CD1c-positive myeloid dendritic cell (primary cell): Measurements from ENCODE around the gene ADGRB3.

Experiments
- DNase-seq: peaks from one replicate; pipeline ENCODE4 v3.0.0-alpha.2; 2016; ENCODE audit errors: extremely low spot score

The ADGRB3 gene

DNA sequence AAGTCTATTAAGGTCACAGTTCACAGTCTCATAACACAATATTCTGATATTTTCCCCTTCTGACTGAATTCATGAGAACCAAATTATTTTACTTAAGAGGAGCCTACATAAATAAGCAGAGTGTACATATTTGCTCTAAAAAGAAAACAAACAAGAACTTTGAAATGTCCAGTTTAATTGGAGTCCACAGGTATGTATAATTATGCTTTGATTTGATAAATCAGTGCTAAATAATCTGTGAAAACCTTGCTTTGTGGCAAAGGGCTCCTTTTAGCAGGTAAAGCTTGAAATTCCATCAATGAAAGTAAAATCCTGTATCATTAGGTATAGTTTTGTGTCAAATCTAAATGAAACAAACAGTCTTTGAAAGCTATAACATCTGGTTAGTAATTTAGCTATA is 69.4 kb downstream of the ADGRB3 start:
- DNase-seq, result no peak

GRCh38 chr6:68709091-68709490 is 74.0 kb downstream of the ADGRB3 start:
- no peak for DNase-seq

DNA sequence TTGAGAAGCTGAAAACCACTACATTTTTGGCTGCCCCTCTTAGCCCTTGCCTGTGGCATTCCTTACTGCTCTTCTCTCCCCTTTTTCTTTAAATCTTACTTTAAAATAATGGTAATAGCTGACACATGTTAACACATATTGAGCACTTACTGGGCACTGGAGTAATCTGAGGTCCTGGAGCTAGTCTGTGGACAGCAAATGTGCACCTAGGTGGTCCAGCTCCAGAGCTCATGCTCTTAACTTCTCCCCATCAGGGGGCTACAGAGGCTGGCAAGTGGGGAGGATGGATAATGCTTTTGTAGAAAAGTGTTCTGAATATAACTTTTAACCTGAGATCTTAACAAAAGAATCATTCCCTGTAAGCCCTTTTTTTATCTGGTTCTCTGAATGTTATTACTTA is 74.8 kb downstream of the ADGRB3 start:
- DNase-seq, result no peak

DNA sequence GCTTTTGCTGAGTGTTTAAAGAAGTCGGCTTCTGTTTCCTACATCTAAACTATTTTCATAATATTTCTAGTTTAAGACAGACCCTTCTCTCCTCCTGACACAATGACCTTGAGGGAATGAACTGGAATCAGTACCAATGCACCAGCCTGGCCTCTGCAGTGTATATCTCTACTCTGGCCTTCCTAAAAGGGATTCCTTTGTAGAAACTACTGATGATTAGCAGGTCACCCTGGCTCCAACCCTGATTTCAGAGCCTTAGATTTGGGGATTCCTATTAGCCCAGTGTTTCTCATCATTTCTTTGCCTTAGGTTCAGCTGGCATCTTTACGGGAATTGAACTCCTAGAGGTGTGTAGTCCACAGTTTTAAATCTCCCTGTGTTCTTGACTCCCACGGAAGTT is 75.4 kb downstream of the ADGRB3 start:
- no peak for DNase-seq

GRCh38 chr6:68710916-68711315 is 75.8 kb downstream of the ADGRB3 start:
- no peak for DNase-seq

- DNase-seq, result no peak
These were observed 76.4 kb downstream of the ADGRB3 start for GRCh38 chr6:68711386-68712000.

DNA sequence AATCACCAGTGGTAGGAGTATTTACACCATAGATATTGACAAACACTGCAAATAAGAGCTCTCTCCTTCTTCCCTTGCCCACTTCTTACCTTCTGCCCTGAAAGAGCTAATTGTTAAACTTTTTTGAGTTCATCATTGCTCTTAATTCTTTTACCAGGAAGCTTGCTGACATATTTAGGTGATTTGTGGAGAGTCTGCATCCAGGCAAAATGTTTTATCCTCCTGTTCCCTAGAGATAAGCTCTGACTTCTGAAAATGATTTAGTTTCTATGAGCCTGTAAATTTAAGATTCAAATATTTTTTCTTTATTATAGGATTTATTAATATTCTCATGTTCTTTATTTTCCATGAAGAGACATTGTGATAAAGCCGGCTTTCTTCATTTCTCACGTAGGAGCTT is 81.5 kb downstream of the ADGRB3 start:
- DNase-seq, result no peak

- DNase-seq, result no peak
These were observed 83.4 kb downstream of the ADGRB3 start for GRCh38 chr6:68718385-68719073.

DNA sequence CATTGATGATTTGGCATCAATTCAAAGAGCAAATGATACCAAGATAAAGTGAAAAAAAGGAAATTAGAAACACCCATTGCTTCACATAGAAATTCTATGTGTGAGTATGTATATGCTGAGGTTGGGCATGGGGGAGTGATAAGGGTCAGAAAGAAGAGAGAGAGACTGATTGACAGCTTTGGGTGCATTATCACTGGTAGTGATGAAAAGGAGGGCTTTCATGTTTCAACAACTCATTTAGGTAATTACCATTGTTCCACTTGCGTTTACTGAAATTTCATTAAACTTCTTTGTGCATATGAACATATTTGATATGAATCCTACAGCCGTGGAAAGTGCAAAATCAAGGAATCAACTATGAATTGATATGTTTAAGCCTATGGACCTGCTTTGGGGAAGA is 84.7 kb downstream of the ADGRB3 start:
- no peak for DNase-seq

GRCh38 chr6:68722891-68723527 is 87.9 kb downstream of the ADGRB3 start:
- no peak for DNase-seq

- DNase-seq, result no peak
These were observed 89.0 kb downstream of the ADGRB3 start for GRCh38 chr6:68724060-68724459.

DNA sequence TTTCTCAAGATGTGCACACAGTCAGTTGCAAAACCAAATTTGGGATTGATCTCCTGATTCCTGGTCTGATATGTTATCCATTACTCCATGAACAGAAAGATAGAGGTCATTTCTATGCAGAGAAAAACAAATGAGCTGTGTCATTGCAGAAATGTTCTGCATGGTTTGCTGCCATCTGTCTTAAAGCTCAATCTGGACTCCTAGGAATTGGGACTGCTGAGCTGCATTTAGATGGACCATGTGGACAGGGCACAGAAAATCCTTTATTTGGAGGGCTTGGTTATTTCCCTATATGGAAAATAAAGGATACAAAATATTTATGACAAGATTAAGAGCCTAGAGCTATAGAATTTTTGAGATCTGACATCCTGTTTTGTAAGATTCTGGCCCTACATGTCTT is 91.3 kb downstream of the ADGRB3 start:
- no peak for DNase-seq

GRCh38 chr6:68726992-68727391 is 91.9 kb downstream of the ADGRB3 start:
- no peak for DNase-seq

GRCh38 chr6:68727699-68728098 is 92.6 kb downstream of the ADGRB3 start:
- DNase-seq, result no peak

- DNase-seq, result no peak
These were observed 93.3 kb downstream of the ADGRB3 start for GRCh38 chr6:68728159-68728979.

- DNase-seq, result no peak
These were observed 94.4 kb downstream of the ADGRB3 start for GRCh38 chr6:68729377-68729903.

DNA sequence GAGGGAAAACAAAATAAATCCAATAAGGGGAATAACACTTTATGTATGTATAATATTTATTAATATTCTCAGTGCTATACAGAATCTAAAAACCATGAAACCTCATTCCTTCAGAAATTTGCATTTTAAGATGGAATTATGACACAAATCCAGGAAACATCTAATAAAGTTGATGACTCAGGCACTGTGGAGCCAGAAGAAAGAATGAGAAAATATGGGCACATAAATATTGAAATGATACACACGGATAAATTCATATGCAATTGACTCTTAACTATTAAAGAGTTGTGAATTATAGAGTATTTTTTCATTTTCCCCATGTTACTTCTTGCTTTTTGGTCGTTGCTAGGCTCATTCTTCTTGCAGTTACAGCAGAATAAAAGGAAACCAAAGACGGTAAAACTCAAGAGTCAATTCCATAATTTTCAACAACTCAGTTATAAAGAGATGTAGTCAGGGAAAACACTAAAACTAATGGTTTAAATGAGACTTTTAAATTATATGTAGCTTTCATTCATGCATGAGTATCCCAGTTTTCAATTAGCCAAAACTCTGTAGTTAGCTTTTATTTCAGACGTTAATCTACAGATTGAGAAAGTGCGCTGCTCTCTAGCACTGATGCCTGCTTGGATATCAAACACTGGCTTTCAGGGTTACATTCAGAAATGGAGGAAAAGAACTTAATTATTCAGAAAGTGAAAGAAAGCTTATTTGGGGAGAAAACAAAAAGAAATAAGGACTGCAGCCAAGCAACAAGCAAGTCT is 95.4 kb downstream of the ADGRB3 start:
- DNase-seq, result no peak

DNA sequence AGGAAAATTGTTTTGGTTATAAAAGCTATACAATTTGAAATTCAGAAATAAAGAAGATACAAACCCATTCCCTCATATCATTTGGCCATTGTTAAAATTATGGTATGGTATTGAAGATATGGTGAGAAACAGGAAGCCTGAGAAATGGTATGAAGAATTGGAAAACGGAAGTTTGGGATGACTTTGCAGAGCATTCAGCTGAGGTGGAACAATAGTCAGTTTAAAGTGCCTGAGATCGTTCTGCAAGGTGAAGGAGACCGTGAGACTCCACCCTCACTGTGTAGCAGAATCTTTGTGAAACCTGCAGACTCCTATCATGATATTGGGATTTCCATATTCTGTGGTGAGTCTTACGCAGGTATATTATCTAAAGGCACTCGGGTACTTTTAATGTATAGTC is 97.3 kb downstream of the ADGRB3 start:
- DNase-seq, result no peak

GRCh38 chr6:68735866-68736265 is 100.8 kb downstream of the ADGRB3 start:
- DNase-seq, result no peak

- DNase-seq, result no peak
These were observed 102.0 kb downstream of the ADGRB3 start for GRCh38 chr6:68737061-68737460.

GRCh38 chr6:68738039-68738438 is 103.0 kb downstream of the ADGRB3 start:
- no peak for DNase-seq
